Raji (cell line): ENCODE results near the gene KDM5B.

ENCODE experiments used
- POLR2A ChIP-seq: IDR thresholded peaks from 2 replicates; pipeline ENCODE4 v1.6.1; 2011; ENCODE audit warnings: low read depth, low read length, control low read depth; ENCODE audit not compliant: insufficient read depth

KDM5B gene

DNA sequence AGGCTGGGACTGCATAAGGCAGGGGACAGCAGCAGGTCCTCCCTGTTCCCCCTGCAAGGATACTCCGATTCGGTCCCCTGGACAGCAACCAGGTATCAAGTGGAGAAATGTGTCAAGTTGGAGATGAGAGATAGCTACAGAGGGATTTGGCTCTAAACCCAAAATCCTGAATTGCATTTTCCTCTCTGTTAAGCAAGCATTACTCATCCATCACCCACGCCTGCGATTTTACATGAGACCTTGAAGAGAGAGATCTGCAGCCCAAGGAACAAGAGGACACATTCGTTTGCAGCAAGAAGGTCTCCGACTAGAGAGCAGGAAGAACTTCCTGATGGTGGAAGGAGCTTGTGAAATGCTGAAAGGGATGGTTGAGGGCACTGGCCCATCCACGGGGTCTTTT lies 119.8 kb downstream of the KDM5B start:
- no peak for TF ChIP-seq POLR2A

DNA sequence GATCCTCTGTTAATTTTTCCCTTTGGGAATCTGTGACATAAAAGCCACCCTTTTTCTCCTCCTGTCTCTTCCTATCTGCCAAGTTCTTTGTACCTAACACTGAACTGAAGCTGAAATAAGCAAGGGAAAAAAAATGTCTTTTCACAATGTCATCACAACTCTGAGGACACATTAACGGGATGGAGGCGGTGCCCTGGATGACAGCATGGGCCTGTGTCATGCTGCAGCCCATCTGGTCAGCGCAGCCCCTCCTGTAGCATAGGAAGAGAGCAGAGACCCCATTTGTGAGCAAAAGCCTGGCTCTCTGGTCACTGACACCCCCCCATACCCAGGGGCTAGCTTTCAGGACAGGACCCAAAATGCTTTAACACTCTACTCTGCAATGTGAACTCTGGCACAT lies 120.4 kb downstream of the KDM5B start:
- no peak for TF ChIP-seq POLR2A

DNA sequence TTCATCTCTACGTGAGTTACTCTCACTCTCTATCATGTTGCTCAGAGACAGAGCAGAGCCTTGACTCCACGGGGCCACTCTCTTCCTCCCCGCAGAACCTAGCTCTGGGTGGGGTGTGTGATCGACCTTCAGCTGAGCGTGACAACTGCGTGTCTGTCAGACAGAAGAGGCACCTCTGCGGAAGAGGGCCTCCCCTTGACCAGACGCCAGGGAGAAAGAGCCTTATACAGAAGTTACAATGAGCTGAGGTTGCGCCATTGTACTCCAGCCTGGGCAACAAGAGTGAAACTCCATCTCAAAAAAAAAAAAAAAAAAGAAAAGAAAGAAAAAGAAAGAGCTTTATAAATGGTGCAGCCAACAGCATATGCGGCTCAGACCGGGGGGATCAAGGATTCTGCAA lies 120.9 kb downstream of the KDM5B start:
- no peak for TF ChIP-seq POLR2A

DNA sequence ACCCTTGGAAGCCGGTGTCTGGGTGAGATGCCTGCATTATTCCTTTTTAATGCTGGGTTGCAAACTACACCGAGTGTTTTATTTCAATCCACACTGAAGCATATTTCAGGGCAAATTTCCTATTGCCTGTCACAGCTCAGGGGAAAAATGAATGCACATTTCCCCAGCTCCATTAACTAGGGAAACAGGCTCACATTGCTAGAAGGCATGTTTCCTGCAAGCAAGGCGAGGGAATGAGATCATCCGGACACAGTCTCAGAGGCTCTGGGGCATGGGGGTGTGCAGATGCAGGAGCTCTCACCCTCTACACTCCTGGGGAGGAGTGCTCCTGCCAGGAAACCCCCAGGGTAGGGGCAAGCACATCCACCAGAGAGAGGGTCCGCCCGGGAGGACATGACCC lies 122.6 kb downstream of the KDM5B start:
- no peak for TF ChIP-seq POLR2A

DNA sequence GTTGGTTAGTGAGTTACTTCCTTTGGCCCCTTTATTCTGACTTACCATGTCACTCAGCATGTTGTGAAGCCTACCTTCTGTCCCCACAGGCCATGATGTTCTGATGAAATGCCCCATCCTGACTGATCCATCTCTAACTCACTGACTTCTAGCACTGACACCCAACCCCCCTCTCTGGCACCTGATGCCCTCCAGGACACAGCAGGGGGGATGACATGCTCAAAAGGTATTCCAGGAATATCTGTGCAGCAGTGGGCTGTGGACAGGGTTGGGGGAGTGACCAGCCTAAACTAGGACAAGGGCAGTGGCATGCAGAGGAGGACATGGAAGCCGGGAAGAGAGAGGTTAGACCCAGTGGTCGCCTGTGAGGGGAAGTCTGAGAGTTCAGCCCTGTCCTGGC lies 123.5 kb downstream of the KDM5B start:
- no peak for TF ChIP-seq POLR2A

DNA sequence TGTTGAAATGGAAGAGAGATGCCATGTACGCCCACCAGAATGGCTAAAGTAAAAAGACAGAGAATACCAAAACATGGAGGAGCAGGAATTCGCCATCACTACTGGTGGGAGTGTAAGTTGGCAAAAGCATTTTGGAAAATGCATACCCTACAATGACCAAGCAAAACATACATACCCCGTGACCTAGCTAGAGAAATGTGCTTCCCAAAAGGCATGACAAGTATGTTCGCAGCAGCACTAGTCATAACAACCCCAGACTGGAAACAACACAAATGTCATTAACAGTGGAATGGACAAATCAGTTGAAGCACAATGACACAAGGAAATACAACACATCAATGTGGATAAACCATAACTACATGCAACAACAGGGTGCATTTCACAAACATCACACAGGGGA lies 125.2 kb downstream of the KDM5B start:
- no peak for TF ChIP-seq POLR2A

DNA sequence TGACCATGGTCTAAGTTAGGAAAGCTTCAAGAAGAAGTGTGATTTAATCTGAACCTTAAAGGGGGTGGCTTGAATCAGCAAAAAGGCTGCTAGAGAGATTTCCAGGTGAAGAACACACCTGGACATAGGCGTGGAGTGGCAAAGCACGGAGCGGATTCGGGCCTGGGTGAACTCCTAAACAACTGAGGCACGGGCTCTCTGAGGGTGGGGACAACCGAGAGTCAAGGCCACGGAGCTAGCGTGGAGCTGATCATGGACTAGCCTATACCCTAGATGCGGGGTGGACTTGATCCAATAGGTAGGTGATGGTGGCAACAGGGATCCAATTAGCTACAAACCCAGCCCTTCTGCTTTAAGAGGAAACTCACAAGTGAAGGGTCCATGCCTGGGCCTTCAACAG lies 125.7 kb downstream of the KDM5B start:
- no peak for TF ChIP-seq POLR2A

DNA sequence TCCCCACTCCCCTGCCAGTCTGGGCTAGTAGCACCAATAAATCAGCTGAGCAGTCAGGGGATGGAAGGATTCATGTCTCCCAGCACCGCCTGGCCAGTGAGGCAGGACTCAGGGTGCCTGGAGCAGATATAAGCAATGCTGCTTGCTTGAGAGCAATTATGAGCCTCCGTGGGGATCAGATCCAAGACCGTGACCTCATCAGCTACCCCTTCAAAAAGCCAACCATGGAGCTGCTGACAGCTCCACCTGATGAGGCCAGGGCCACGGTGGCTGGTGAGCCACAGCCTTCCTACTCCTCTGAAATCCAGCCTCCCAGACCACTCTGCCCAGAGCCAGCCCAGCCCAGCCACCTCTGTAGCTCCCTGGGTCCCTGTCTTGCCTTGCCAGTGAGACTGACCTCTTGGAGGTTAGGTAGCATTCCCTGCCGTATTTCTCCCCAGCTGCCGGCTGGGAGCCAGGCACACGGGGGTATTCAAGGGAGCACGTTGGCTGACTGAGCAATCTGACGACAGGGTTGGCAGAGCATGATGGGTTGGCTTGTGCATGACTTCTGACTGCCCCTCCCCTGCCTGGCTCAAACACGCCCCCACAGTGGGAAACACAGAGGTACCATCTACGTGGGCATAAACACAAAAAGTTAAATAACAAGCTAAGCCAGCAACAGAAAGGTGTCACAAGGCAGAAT lies 126.3 kb downstream of the KDM5B start:
- TF ChIP-seq POLR2A = no peak

DNA sequence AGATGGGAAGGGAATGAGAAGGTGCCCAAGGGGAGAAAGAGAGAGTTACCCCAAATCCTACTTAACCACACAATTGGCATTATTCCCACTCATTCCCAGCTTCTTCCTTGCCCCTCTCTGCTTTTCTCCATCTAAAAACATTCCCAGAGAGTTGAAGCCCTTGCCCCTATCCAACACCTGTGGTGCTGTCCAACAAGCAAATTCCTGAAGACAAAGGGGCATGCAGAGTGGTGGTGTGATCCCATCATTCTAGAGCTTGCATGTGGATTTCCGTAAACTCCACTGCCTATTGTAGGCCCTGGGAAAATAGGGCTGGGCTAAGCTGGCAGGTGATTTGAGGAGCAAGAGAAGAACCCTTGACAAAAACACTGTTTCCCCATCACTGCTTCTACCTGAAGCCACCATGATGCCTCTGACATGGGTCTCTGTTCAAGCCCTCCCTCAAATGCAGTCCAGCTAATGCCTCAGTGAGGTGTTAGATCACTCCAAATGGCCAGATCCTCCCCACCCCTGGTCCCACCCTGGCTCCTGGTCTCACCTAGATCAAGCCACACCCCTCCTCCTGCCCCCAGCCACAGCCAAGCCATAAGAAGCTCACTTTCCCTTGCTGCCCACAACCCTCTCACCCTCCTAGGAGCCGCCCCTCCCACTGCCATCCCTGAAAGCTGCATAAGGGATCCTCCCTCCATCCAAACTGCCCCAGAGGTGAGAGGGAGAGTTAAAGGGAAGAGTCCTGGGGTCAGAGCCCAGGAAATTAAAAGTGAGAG lies 127.5 kb downstream of the KDM5B start:
- TF ChIP-seq POLR2A = no peak

DNA sequence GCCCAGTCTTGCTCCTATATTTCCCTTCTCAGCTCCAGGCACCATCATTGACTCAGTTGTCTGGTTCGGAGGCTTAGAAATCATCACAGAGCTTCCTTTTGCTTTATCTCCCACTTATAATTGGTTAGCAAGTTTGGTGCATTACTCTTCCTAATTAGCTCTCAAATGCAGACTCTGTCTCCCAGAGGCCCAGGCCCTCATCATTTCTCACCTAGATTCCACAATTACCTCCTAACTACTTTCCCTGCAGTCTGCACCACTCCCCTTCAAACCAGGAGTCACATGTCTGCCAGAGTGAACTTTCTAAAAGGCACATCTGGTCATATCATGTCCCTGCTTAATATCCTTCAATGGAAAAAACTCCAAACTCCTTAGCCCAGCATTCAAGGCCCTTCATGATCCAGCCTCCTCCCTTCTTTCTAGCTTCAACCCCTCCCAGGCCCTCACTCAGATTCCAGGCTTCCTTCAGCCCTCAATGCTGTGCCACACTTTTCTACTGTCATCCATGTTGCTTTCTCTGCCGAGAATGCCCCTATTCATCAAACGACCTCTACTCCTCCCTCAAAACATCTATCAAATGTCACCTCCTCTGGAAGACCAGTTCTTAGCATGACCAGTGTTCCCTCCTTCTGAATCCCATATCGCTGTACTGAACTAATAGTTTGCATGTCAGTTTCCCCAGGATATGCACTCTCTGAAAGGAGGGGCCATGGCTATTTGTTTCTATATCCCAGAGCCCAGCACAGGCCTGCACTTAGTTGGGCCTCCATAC lies 128.6 kb downstream of the KDM5B start:
- no peak for TF ChIP-seq POLR2A

DNA sequence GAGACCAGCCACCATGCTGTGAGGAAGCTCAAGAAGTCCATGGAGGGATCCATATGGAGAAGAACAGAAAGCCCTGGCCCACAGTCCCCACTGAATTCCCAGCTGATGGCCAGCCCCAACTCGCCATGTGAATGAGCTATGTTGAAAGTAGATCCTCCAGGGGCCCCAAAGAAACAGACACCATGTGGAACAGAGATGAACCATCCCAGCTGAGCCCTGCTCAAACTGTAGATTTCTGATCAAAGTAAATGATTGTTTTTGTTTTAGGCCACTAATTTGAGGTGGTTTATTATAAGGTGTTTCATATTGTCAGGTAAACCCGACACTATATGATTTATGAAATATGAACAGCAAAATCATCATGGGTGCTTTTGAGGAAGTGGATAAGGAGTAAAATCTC lies 130.8 kb downstream of the KDM5B start:
- no peak for TF ChIP-seq POLR2A
